IMR-90 (cell line): ENCODE data around the gene SLC22A4.

Experiments
- CEBPB ChIP-seq: IDR thresholded peaks from 2 replicates; pipeline ENCODE4 v1.6.1; 2012; ENCODE audit warnings: low read depth, low read length, improper control_type of control experiment
- CHD1 ChIP-seq: IDR thresholded peaks from 2 replicates; pipeline ENCODE4 v1.6.1; 2012; ENCODE audit warnings: low read depth, low read length, improper control_type of control experiment
- MAFK ChIP-seq: IDR thresholded peaks from 2 replicates; pipeline ENCODE4 v1.6.1; 2012; ENCODE audit warnings: low read depth, low read length, improper control_type of control experiment
- MAZ ChIP-seq: IDR thresholded peaks from 2 replicates; pipeline ENCODE4 v1.6.1; 2012; ENCODE audit warnings: low read depth, mild to moderate bottlenecking, low read length, improper control_type of control experiment, moderate library complexity, borderline replicate concordance
- MXI1 ChIP-seq: IDR thresholded peaks from 2 replicates; pipeline ENCODE4 v1.6.1; 2012; ENCODE audit warnings: low read depth, mild to moderate bottlenecking, low read length, moderate library complexity, borderline replicate concordance
- POLR2A ChIP-seq: IDR thresholded peaks from 2 replicates; pipeline ENCODE4 v1.6.1; 2012; ENCODE audit warnings: mild to moderate bottlenecking, low read depth, low read length
- RAD21 ChIP-seq: IDR thresholded peaks from 2 replicates; pipeline ENCODE4 v1.6.1; 2012; ENCODE audit warnings: low read length, improper control_type of control experiment
- RCOR1 ChIP-seq: IDR thresholded peaks from 2 replicates; pipeline ENCODE4 v1.6.1; 2012; ENCODE audit warnings: mild to moderate bottlenecking, low read length, improper control_type of control experiment; ENCODE audit not compliant: insufficient replicate concordance
- RFX5 ChIP-seq: IDR thresholded peaks from 2 replicates; pipeline ENCODE4 v1.8.0; 2012; ENCODE audit warnings: low read depth, mild to moderate bottlenecking, low read length, moderate library complexity
- SMC3 ChIP-seq: fragments of 150-350 bp; IDR thresholded peaks from 2 replicates; pipeline ENCODE4 v1.6.1; 2016; ENCODE audit warnings: low read depth, mild to moderate bottlenecking, antibody characterized with exemption, low read length, moderate library complexity
- TF ChIP-seq, protein P1 (sequence below): conservative IDR thresholded peaks from 2 replicates; pipeline ENCODE4 v1.5.1; 2012; ENCODE audit warnings: mild to moderate bottlenecking, low read depth, low read length, improper control_type of control experiment
- TF ChIP-seq, protein P2 (sequence below): fragments of 150-350 bp; IDR thresholded peaks from 2 replicates; pipeline ENCODE4 v1.6.1; 2017; ENCODE audit warnings: mild to moderate bottlenecking, antibody characterized with exemption, low read length, low read depth

DNA sequence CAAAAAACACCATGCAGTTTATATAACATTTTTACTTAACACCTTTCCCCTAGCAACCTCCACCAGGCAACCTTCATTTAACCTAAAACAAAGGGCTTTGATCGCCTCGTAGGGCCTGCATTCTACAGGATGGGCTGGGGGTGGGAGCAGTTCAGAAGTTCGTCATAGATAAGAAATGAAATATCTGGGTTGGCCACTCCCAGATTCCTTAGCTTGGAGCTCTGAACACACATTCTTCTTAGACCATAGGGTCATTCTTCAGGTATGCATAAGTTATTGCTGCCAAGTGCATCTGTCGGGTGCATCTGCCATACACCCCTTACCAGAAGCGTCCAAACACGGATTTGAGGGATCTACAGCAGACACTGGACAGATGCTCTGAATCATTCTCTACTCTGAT, 71.0 kb downstream of the SLC22A4 start:
- TF ChIP-seq, protein P1, sequence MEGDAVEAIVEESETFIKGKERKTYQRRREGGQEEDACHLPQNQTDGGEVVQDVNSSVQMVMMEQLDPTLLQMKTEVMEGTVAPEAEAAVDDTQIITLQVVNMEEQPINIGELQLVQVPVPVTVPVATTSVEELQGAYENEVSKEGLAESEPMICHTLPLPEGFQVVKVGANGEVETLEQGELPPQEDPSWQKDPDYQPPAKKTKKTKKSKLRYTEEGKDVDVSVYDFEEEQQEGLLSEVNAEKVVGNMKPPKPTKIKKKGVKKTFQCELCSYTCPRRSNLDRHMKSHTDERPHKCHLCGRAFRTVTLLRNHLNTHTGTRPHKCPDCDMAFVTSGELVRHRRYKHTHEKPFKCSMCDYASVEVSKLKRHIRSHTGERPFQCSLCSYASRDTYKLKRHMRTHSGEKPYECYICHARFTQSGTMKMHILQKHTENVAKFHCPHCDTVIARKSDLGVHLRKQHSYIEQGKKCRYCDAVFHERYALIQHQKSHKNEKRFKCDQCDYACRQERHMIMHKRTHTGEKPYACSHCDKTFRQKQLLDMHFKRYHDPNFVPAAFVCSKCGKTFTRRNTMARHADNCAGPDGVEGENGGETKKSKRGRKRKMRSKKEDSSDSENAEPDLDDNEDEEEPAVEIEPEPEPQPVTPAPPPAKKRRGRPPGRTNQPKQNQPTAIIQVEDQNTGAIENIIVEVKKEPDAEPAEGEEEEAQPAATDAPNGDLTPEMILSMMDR = no peak
- TF ChIP-seq RCOR1 (no peak), RAD21 (no peak), CEBPB (no peak), POLR2A (no peak), CHD1 (no peak), MAZ (no peak), RFX5 (no peak), MXI1 (no peak), SMC3 (no peak), MAFK (no peak)
- TF ChIP-seq, protein P2, sequence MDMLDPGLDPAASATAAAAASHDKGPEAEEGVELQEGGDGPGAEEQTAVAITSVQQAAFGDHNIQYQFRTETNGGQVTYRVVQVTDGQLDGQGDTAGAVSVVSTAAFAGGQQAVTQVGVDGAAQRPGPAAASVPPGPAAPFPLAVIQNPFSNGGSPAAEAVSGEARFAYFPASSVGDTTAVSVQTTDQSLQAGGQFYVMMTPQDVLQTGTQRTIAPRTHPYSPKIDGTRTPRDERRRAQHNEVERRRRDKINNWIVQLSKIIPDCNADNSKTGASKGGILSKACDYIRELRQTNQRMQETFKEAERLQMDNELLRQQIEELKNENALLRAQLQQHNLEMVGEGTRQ = no peak
